ENCODE data around the gene EXOC4.

DNA sequence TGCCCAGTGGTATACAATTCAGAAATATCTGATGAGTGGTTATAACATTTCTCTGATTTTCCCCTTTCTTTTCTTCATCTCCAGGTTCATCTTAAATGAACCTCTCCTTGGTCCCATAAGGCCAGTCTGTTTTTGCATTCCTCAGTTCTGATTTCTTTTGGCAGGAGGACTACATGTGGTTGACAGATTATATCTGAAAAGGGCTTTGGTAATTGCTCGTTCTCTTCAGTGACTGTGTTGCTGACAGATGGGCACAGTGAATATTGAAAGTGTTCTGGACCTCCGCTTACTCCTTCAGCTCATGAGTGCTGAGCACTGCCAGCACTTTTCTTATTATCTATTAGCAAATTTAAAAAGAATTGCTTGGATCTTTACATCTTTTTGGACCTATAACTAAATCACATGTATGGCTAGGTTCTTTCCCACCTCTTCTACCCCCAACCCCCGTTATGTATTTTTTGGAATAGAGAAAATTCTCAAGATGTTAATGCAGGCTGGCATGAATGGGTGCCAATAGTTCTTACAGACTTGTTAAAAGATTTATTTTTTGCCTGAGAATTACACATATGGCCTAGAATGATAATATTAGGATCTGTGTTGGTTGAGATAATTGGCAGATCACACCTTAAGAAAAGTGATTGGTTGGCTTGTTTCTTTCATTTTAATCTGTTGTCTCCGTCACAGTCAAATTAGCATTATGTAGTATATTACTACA lies 323.0 kb downstream of the EXOC4 start:
- no peak for TF ChIP-seq POLR2AphosphoS5 (IDR thresholded peaks at IDR 0.05)
- TF ChIP-seq, protein P1, sequence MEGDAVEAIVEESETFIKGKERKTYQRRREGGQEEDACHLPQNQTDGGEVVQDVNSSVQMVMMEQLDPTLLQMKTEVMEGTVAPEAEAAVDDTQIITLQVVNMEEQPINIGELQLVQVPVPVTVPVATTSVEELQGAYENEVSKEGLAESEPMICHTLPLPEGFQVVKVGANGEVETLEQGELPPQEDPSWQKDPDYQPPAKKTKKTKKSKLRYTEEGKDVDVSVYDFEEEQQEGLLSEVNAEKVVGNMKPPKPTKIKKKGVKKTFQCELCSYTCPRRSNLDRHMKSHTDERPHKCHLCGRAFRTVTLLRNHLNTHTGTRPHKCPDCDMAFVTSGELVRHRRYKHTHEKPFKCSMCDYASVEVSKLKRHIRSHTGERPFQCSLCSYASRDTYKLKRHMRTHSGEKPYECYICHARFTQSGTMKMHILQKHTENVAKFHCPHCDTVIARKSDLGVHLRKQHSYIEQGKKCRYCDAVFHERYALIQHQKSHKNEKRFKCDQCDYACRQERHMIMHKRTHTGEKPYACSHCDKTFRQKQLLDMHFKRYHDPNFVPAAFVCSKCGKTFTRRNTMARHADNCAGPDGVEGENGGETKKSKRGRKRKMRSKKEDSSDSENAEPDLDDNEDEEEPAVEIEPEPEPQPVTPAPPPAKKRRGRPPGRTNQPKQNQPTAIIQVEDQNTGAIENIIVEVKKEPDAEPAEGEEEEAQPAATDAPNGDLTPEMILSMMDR (IDR thresholded peaks at IDR 0.05), result no peak
